Psoas muscle (tissue), 8 donors: ENCODE measurements around the gene TESMIN. TPM values are rescaled to one million over a fixed set of nuclear protein-coding genes. Genes with fewer than 3 reads are reported as not detected.

Source experiments
- ATAC-seq, 4 donors: fragments of 200-7000 bp; cut with Tn5 transposase; one replicate each; pipeline ENCODE4 v1.9.1; 2020; ENCODE audit warnings: moderate library complexity in 3 of 4, mild to moderate bottlenecking in 2 of 4
- DNase-seq, 2 donors: peaks; one replicate each; pipeline ENCODE4 v3.0.0-alpha.2; 2020
- H3K27ac ChIP-seq: fragments of 200-600 bp; one replicate; pipeline ENCODE4 v1.8.0; 2022
- H3K27me3 ChIP-seq, 3 donors: fragments of 200-600 bp in 1 of 3; one replicate each; pipeline versions ENCODE4 v1.6.1 to v1.8.0; 2013 to 2022; ENCODE audit warnings: low read length in 2 of 3, mild to moderate bottlenecking in 2 of 3, moderate library complexity in 1 of 3; ENCODE audit not compliant: insufficient read depth in 3 of 3
- H3K36me3 ChIP-seq, 2 donors: fragments of 200-600 bp in 1 of 2; one replicate each; pipeline versions ENCODE4 v1.6.1 to v1.8.0; 2013 to 2022; ENCODE audit warnings: low read depth in 1 of 2, mild to moderate bottlenecking in 1 of 2, moderate library complexity in 1 of 2; ENCODE audit not compliant: insufficient read depth in 1 of 2
- H3K4me1 ChIP-seq: fragments of 200-600 bp; one replicate; pipeline ENCODE4 v1.8.0; 2022
- H3K4me3 ChIP-seq: fragments of 200-600 bp; one replicate; pipeline ENCODE4 v1.8.0; 2022; ENCODE audit warnings: mild to moderate bottlenecking
- H3K9me3 ChIP-seq: fragments of 200-600 bp; one replicate; pipeline ENCODE4 v1.8.0; 2022
- CTCF ChIP-seq: fragments of 200-600 bp; IDR thresholded peaks from one replicate; pipeline ENCODE4 v1.8.0; 2022; ENCODE audit warnings: antibody characterized with exemption
- WGBS, 3 donors: extraction: QIAGEN DNeasy Blood & Tissue Kit; methylation state at CpG; one replicate each; pipeline versions ENCODE4 v1.1.6 to v1.1.7; 2013; 5-methylcytosine and 5-hydroxymethylcytosine counted together
- intact Hi-C, 2 donors: fragments of 100-400 bp; cut with DNase I; formaldehyde crosslinking; loops; one replicate each; pipeline versions ENCODE4 v1.11.0 to v1.14.2; 2022
- polyA plus RNA-seq, 3 donors: library from polyadenylated mRNA; stranded (reverse); fragments of 200-250 nt; gene quantifications; one replicate each; pipeline ENCODE4 v1.2.3, GENCODE V29; 2013
- total RNA-seq, 4 donors: library from RNA; stranded (reverse); fragmentation: NEBNext Ultra II Directional in 2 of 4; extraction: Animal tissue kit (Norgen Biotek cat#: 25700) in 2 of 4; gene quantifications; one replicate each; pipeline versions ENCODE4 v1.2.1 to v1.2.4, GENCODE V29; 2021 to 2023
- donor health status: healthy with polysubstance abuse.
- donor health status: DM: no; HTN: no; CAD: no; lungs with moderate emphysema.
- donor health status: Bipolar disorder and iron deficiency.
- donor health status: healthy.
- donor health status: DM: yes; HTN: yes; CAD: no.
- donor health status: DM: no; HTN: no; CAD: no.
- donor health status: DM: no; HTN: no; CAD: no.
- donor health status: DM: yes; HTN: yes; CAD: no.

Gene TESMIN
- total and polyA plus RNA-seq, 7 donors: 0.03 to 0.44 (median 0.25) TPM

DNA sequence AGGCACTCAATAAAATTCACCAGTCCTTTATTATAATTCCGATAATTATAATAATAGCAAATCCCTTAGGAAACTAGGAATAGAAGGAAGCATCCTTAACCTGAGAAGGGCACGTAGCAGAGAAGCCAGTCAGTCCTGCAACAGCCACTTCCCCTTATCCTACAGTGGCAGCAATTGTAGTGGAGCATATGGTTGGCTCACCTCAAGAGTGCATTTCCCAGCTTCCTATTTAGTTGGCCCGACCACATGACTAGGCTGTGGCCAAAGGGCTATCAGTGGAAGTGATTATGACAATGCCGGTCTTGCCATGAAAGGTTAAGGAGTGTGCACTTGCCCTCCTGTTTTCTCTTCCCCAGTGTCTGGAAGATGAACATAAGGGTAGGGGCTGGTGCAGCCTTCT lies 27.0 kb downstream of the TESMIN start:
- Histone ChIP-seq H3K9me3 (no peaks in the 10 kb centered on the region), H3K27me3 (peaks cover 1 to 14% (median 2%) of the 10 kb centered on the region in 3 donors), H3K4me1 (no peaks in the 10 kb centered on the region), H3K4me3 (no peak overlapping the region), H3K27ac (no peak overlapping the region), H3K36me3 (no peaks in the 10 kb centered on the region)
- DNase-seq (no peak), ATAC-seq (no peak)
- TF ChIP-seq CTCF: no peak
- 62 to 80% (median 78%) methylated on average over 4 of the region's 4 CpGs for WGBS, 3 donors
- intact Hi-C loops: no loop called here

- Histone ChIP-seq H3K27me3 (peaks cover under 1 to 14% (median 1%) of the 10 kb centered on the region in 3 donors), H3K4me1 (no peaks in the 10 kb centered on the region), H3K4me3 (no peak overlapping the region), H3K27ac (no peak overlapping the region), H3K36me3 (no peaks in the 10 kb centered on the region), H3K9me3 (no peaks in the 10 kb centered on the region)
- no peak for TF ChIP-seq CTCF
- WGBS, 3 donors: 97 to 99% (median 98%) methylated on average over 1 of the region's 1 CpG
- intact Hi-C loops: no loop called here
- ATAC-seq (no peak), DNase-seq (no peak)
Measured at GRCh38 chr11:68722143-68722542, 29.2 kb downstream of the TESMIN start.

DNA sequence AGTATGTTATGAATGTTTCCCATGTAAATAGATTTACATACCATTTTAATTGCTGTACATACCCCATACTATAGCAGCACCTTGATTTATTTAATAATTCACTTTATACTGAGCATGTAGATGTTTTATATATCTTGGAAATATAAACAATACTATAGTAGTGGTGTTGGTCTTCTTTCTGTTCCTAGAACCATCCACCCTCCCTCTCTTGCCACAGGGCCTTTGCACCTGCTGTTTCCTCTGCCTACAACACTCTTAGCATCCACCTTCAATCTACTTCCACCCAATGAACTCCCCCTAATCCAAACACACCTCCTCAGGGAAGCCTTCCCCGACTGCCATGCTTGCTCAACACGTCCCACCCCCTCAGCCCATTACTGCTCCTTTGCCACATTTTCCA lies 30.2 kb downstream of the TESMIN start:
- peaks cover 0 to 20% (median 1%) of the 10 kb centered on the region in 3 donors for H3K27me3 ChIP-seq
- H3K4me1 ChIP-seq: no peaks in the 10 kb centered on the region
- no peaks in the 10 kb centered on the region for H3K9me3 ChIP-seq
- no peak overlapping the region for H3K4me3 ChIP-seq
- intact Hi-C loops: no loop called here
- H3K27ac ChIP-seq: no peak overlapping the region
- DNase-seq (no peak), ATAC-seq (no peak)
- TF ChIP-seq CTCF: no peak
- WGBS, 3 donors: 72 to 79% (median 77%) methylated on average over 2 of the region's 2 CpGs
- no peaks in the 10 kb centered on the region for H3K36me3 ChIP-seq

DNA sequence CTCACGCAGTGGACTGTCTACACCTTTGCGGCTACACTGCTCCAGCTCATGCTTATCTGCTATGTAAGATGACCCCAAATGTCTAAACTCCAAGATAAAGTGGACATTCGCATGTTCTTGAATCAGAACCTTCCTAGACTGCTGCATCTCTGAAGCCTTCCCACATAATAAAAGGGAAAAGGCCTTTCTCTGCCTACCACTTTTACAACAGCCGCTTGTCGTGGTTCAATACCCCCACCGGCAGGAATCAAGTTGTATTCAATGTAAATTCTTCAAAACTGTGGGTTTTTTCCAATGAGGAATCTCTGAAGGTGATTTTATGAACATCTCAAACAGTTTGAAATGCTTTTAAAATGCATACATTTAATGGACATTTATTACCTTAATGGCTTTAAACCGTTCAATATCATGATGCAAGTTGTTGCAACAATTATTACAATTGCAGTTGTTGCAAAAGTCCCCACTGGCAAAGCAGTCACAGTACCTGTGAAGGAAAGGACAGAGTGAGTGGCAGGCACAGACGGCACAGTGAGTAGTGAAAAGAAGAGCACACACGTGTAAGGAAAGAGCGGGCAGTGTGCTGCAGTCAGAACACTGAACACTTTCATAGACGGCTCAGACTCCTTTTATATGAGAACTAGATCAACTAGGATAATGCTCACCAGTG lies 35.7 kb downstream of the TESMIN start:
- Histone ChIP-seq H3K4me1 (no peaks in the 10 kb centered on the region), H3K27ac (no peak overlapping the region), H3K27me3 (peaks cover 0 to 28% (median 1%) of the 10 kb centered on the region in 3 donors), H3K4me3 (no peak overlapping the region), H3K36me3 (no peaks in the 10 kb centered on the region), H3K9me3 (no peaks in the 10 kb centered on the region)
- DNase-seq (no peak), ATAC-seq (no peak)
- intact Hi-C loops: no loop called here
- WGBS, 3 donors: 73 to 82% (median 80%) methylated on average over 11 of the region's 11 CpGs
- TF ChIP-seq CTCF: no peak
